WTC11 (cell line): ENCODE results near the gene NDUFV2.

ENCODE experiments used
- ATF2 ChIP-seq: sonication (generic); formaldehyde crosslinking; IDR thresholded peaks from 2 replicates; pipeline ENCODE4 v1.8.1; 2022; ENCODE audit warnings: low read depth, missing genetic modification reagents, borderline replicate concordance
- ATF3 ChIP-seq: sonication (generic); formaldehyde crosslinking; conservative IDR thresholded peaks from 2 replicates; pipeline ENCODE4 v1.8.1; 2022; ENCODE audit warnings: mild to moderate bottlenecking, missing genetic modification reagents
- CTCF ChIP-seq: fragments of 200-600 bp; IDR thresholded peaks from 2 replicates; pipeline ENCODE4 v1.8.0; 2022; ENCODE audit warnings: antibody characterized with exemption
- GABPB1 ChIP-seq: sonication (generic); formaldehyde crosslinking; IDR thresholded peaks from 2 replicates; pipeline ENCODE4 v1.8.1; 2023; ENCODE audit warnings: mild to moderate bottlenecking, missing genetic modification reagents
- JUN ChIP-seq: sonication (generic); formaldehyde crosslinking; IDR thresholded peaks from 2 replicates; pipeline ENCODE4 v1.8.0; 2023; ENCODE audit warnings: mild to moderate bottlenecking, missing genetic modification reagents
- MAX ChIP-seq: sonication (generic); formaldehyde crosslinking; IDR thresholded peaks from 2 replicates; pipeline ENCODE4 v1.8.0; 2022; ENCODE audit warnings: mild to moderate bottlenecking, missing genetic modification reagents
- NR2C2 ChIP-seq: sonication (generic); formaldehyde crosslinking; IDR thresholded peaks from 2 replicates; pipeline ENCODE4 v1.8.0; 2022; ENCODE audit warnings: mild to moderate bottlenecking, missing genetic modification reagents
- SP1 ChIP-seq: sonication (generic); formaldehyde crosslinking; conservative IDR thresholded peaks from 2 replicates; pipeline ENCODE4 v1.8.1; 2022; ENCODE audit warnings: missing genetic modification reagents
- TEAD4 ChIP-seq: sonication (generic); formaldehyde crosslinking; IDR thresholded peaks from 2 replicates; pipeline ENCODE4 v1.8.0; 2022; ENCODE audit warnings: mild to moderate bottlenecking, missing genetic modification reagents
- ZNF138 ChIP-seq: sonication (generic); formaldehyde crosslinking; conservative IDR thresholded peaks from 2 replicates; pipeline ENCODE4 v1.8.1; 2022; ENCODE audit warnings: mild to moderate bottlenecking, moderate library complexity, missing genetic modification reagents
- ZNF281 ChIP-seq: sonication (generic); formaldehyde crosslinking; IDR thresholded peaks from 2 replicates; pipeline ENCODE4 v1.8.0; 2023; ENCODE audit warnings: mild to moderate bottlenecking, missing genetic modification reagents
- ZNF317 ChIP-seq: sonication (generic); formaldehyde crosslinking; IDR thresholded peaks from 2 replicates; pipeline ENCODE4 v1.8.1; 2023; ENCODE audit warnings: low read depth, mild to moderate bottlenecking, moderate library complexity, missing genetic modification reagents, borderline replicate concordance

GRCh38 chr18:9113468-9114149 is 11.1 kb downstream of the NDUFV2 start:
- TF ChIP-seq GABPB1 (CRISPR knock-in tag) (no peak), ZNF317 (CRISPR knock-in tag) (no peak), TEAD4 (no peak), ZNF281 (CRISPR knock-in tag) (no peak), NR2C2 (CRISPR knock-in tag) (no peak), JUN (CRISPR knock-in tag) (no peak), MAX (no peak), ATF2 (no peak), CTCF (no peak), SP1 (no peak), ATF3 (CRISPR knock-in tag) (no peak), ZNF138 (CRISPR knock-in tag) (no peak)
